ENCODE measurements around the gene UST. TPM values are rescaled to one million over a fixed set of nuclear protein-coding genes. Genes with fewer than 3 reads are reported as not detected.

UST gene
- total and polyA plus RNA-seq, 2 donors (not counting 1 experiment from before 2014, with no cell fraction given), result 7.3 to 16.9 TPM

DNA sequence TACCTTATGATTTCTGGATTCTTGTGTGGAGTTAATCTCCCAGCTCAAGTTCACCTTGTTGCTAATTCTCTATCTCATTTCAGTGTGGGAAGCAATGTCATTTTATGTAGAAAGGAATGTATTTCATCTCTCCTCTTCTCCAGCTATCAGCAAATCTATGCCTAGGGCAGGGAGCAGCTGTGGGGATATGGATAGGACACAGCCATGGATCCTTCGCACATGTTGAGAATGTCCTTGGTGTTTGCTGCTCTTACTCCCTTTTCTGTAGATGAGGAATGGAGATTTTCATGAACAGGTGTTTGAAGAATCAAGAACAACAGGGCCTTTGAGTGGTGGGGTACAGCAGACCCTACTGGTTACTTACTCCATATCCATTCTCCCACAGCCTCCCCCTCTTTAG, 182.0 kb downstream of the UST start:
- Histone ChIP-seq H3K9ac (ENCODE audit: low read length) (no peak overlapping the region), H3K36me3 (replicated peaks in 1 of 2; ENCODE audit: control extremely low read depth in 1 of 2, control insufficient read depth in 1 of 2, extremely low read depth in 1 of 2, insufficient read depth in 2 of 2, low read length in 1 of 2) (peaks cover 0 to 3% of the 10 kb centered on the region in 2 experiments), H3K4me2 (replicated peaks; ENCODE audit: low read depth, low read length, poor library complexity, severe bottlenecking) (no peak overlapping the region), H3K4me1 (ENCODE audit: control insufficient read depth in 2 of 2, insufficient read depth in 2 of 2, low read length in 2 of 2) (peaks cover 8 to 9% of the 10 kb centered on the region in 2 donors), H3K9me3 (ENCODE audit: control extremely low read depth in 1 of 3, control insufficient read depth in 2 of 3, insufficient read depth in 1 of 3, low read length in 2 of 3) (no peaks in the 10 kb centered on the region), H3K27me3 (replicated peaks in 1 of 4; ENCODE audit: control extremely low read depth in 1 of 4, control insufficient read depth in 3 of 4, insufficient read depth in 4 of 4, low read length in 3 of 4) (no peaks in the 10 kb centered on the region), H3K4me3 (ENCODE audit: control extremely low read depth in 1 of 5, extremely low read depth in 1 of 5, insufficient read depth in 1 of 5, low read depth in 2 of 5, low read length in 4 of 5) (no peak overlapping the region), H4K20me1 (ENCODE audit: control insufficient read depth, insufficient read depth, low read length, poor library complexity, severe bottlenecking) (peaks cover 20% of the 10 kb centered on the region), H3K79me2 (ENCODE audit: control insufficient read depth, insufficient read depth, low read length) (peaks cover 24% of the 10 kb centered on the region), H2AFZ (ENCODE audit: insufficient read depth, low read depth, low read length, poor library complexity, severe bottlenecking) (no peak overlapping the region), H3K27ac (ENCODE audit: low read length in 2 of 2) (no peak overlapping the region)
- H3K27ac Mint-ChIP-seq, result no peak overlapping the region
- intact Hi-C loops (cut with micrococcal nuclease), result no loop called here
- peaks cover 25% of the 10 kb centered on the region for H3K4me1 Mint-ChIP-seq
- no peaks in the 10 kb centered on the region for H3K9me3 Mint-ChIP-seq (ENCODE audit: insufficient read depth)
- no CpG with 5 or more reads among the region's 1 CpG for WGBS (ENCODE audit: insufficient coverage)
- CTCF ChIA-PET, result interaction anchor here (1.6 kb wide), 1 partner anchor 351 kb away, joined by 6 read pairs; no protein-coding TSS in a partner anchor
- no peaks in the 10 kb centered on the region for H3K27me3 Mint-ChIP-seq
- H3K4me3 Mint-ChIP-seq, result no peak overlapping the region
- no peak for ATAC-seq (ENCODE audit: low read depth)
- TF ChIP-seq EZH2 (IDR thresholded peaks at IDR 0.05; ENCODE audit: borderline replicate concordance, insufficient read depth, low read depth, low read length, poor library complexity, severe bottlenecking), result no peak
- TF ChIP-seq, protein P1, sequence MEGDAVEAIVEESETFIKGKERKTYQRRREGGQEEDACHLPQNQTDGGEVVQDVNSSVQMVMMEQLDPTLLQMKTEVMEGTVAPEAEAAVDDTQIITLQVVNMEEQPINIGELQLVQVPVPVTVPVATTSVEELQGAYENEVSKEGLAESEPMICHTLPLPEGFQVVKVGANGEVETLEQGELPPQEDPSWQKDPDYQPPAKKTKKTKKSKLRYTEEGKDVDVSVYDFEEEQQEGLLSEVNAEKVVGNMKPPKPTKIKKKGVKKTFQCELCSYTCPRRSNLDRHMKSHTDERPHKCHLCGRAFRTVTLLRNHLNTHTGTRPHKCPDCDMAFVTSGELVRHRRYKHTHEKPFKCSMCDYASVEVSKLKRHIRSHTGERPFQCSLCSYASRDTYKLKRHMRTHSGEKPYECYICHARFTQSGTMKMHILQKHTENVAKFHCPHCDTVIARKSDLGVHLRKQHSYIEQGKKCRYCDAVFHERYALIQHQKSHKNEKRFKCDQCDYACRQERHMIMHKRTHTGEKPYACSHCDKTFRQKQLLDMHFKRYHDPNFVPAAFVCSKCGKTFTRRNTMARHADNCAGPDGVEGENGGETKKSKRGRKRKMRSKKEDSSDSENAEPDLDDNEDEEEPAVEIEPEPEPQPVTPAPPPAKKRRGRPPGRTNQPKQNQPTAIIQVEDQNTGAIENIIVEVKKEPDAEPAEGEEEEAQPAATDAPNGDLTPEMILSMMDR (IDR thresholded peaks at IDR 0.05), result no peak
- no peak for DNase-seq
- POLR2A ChIA-PET, result no interaction called here

DNA sequence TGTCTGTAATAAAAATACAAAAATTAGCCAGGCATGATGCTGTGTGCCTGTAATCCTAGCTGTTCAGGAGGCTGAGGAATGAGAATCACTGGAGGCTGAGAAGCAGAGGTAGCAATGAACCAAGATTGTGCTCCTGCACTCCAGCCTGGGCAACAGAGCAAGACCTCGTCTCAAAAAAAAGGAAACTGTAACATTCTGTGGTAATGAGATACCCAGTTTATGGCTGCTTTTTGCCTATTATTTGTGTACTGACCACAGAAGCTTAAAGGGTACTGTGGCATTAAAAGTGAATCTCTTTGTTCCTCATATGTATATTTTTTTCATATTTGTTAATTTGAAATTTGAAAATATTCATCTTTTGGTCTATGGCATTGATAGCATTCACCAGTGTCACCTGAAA, 185.4 kb downstream of the UST start:
- Histone ChIP-seq H3K27me3 (replicated peaks in 1 of 4; ENCODE audit: control extremely low read depth in 1 of 4, control insufficient read depth in 3 of 4, insufficient read depth in 4 of 4, low read length in 3 of 4) (no peaks in the 10 kb centered on the region), H3K4me3 (ENCODE audit: control extremely low read depth in 1 of 5, extremely low read depth in 1 of 5, insufficient read depth in 1 of 5, low read depth in 2 of 5, low read length in 4 of 5) (no peak overlapping the region), H2AFZ (ENCODE audit: insufficient read depth, low read depth, low read length, poor library complexity, severe bottlenecking) (no peak overlapping the region), H3K36me3 (replicated peaks in 1 of 2; ENCODE audit: control extremely low read depth in 1 of 2, control insufficient read depth in 1 of 2, extremely low read depth in 1 of 2, insufficient read depth in 2 of 2, low read length in 1 of 2) (no peaks in the 10 kb centered on the region), H3K9me3 (ENCODE audit: control extremely low read depth in 1 of 3, control insufficient read depth in 2 of 3, insufficient read depth in 1 of 3, low read length in 2 of 3) (no peaks in the 10 kb centered on the region), H4K20me1 (ENCODE audit: control insufficient read depth, insufficient read depth, low read length, poor library complexity, severe bottlenecking) (peaks cover 21% of the 10 kb centered on the region), H3K9ac (ENCODE audit: low read length) (no peak overlapping the region), H3K27ac (ENCODE audit: low read length in 2 of 2) (no peak overlapping the region), H3K4me1 (ENCODE audit: control insufficient read depth in 2 of 2, insufficient read depth in 2 of 2, low read length in 2 of 2) (peaks cover 8 to 9% of the 10 kb centered on the region in 2 donors), H3K4me2 (replicated peaks; ENCODE audit: low read depth, low read length, poor library complexity, severe bottlenecking) (no peak overlapping the region), H3K79me2 (ENCODE audit: control insufficient read depth, insufficient read depth, low read length) (peaks cover 27% of the 10 kb centered on the region)
- ChIA-PET CTCF (no interaction called here), POLR2A (no interaction called here)
- TF ChIP-seq, protein P1 (IDR thresholded peaks at IDR 0.05), result no peak
- TF ChIP-seq EZH2 (IDR thresholded peaks at IDR 0.05; ENCODE audit: borderline replicate concordance, insufficient read depth, low read depth, low read length, poor library complexity, severe bottlenecking), result no peak
- Mint-ChIP-seq H3K9me3 (ENCODE audit: insufficient read depth) (no peaks in the 10 kb centered on the region), H3K4me1 (peaks cover 33% of the 10 kb centered on the region), H3K4me3 (no peak overlapping the region), H3K27ac (no peak overlapping the region), H3K27me3 (no peaks in the 10 kb centered on the region)
- 0% methylated on average over 1 of the region's 1 CpG for WGBS (ENCODE audit: insufficient coverage)
- intact Hi-C loops (cut with micrococcal nuclease), result no loop called here
- DNase-seq (no peak), ATAC-seq (ENCODE audit: low read depth) (no peak)
